SH-SY5Y (cell line): Measurements from ENCODE around the gene OTOG.

Experiments used
- GATA2 ChIP-seq: IDR thresholded peaks from 2 replicates; pipeline ENCODE4 v1.6.1; 2011; ENCODE audit warnings: mild to moderate bottlenecking, low read depth, low read length
- GATA3 ChIP-seq: IDR thresholded peaks from 2 replicates; pipeline ENCODE4 v1.6.1; 2011; ENCODE audit warnings: low read depth, mild to moderate bottlenecking, low read length, moderate library complexity

DNA sequence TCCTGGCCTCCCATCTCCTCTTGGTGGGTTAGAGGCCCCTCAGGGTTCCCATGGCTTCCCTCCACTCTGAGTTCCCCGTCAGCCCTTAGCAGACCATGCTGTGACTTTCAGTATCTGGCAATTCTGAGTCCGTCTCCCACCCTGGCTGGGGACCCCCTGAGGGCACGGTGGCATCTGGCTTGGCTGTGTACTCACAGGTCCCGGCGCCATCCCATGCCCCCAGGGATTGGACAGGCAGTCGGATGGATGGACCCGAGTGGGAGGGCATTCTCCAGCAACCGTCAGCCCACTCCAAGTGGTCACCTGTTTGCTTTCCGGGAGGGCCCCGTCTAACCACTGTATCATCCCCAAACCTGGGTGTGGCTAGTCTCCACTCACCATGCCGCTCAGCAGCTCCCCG, 46.4 kb upstream of the OTOG start:
- TF ChIP-seq GATA3 (no peak), GATA2 (no peak)
